GM12878 (cell line): Measurements from ENCODE around the gene ESRP2. TPM values are rescaled to one million over a fixed set of nuclear protein-coding genes. Genes with fewer than 3 reads are reported as not detected.

Source experiments
- ATAC-seq: fragments of 200-7000 bp; cut with Tn5 transposase; 3 replicates; pipeline ENCODE4 v1.9.1; 2020; ENCODE audit warnings: mild to moderate bottlenecking, moderate library complexity
- BruUV-seq: library from RNA; stranded (reverse); fragments of 400-500 nt; replicated peaks from 2 replicates; lab custom pipeline; 2021; lab: Mats Ljungman, UMichigan
- CTCF ChIA-PET: fragments of 300-600 bp; sonication (Branson Sonifier 250); formaldehyde crosslinking; extraction: SDS; loops from one replicate; lab custom pipeline; 2021; ENCODE audit warnings: inconsistent platforms; lab: Yijun Ruan, JAX
- POLR2A ChIA-PET: fragments of 350-600 bp; formaldehyde crosslinking; extraction: SDS; loops from one replicate; lab custom pipeline; 2021; ENCODE audit warnings: inconsistent platforms; lab: Charles Lee
- RAD21 ChIA-PET: fragments of 300-600 bp; sonication (Branson Sonifier 250); formaldehyde crosslinking; loops from one replicate; lab custom pipeline; 2023; ENCODE audit warnings: antibody characterized with exemption; ENCODE audit not compliant: unreplicated experiment; lab: Charles Lee
- SMC1A ChIA-PET: fragments of 300-600 bp; sonication (Branson Sonifier 250); formaldehyde crosslinking; loops from one replicate; lab custom pipeline; 2023; ENCODE audit not compliant: unreplicated experiment, uncharacterized antibody; lab: Charles Lee
- DNase-seq: peaks from one replicate; pipeline ENCODE4 v3.0.0-alpha.2; 2011; ENCODE audit warnings: low read depth, low spot score
- FAIRE-seq: peaks from 3 replicates; lab custom pipeline; 2011; peaks lifted over from hg19 to GRCh38; lab: Jason Lieb, UNC
- H2AFZ ChIP-seq: 2 replicates; pipeline ENCODE4 v1.6.0; 2011; ENCODE audit warnings: low read depth, low read length, control low read depth; ENCODE audit not compliant: control insufficient read depth
- H3K27ac ChIP-seq: 2 replicates; pipeline ENCODE4 v1.5.1; 2011; ENCODE audit warnings: control low read depth; ENCODE audit not compliant: control insufficient read depth, insufficient read depth
- H3K27me3 ChIP-seq, 2 experiments: replicated peaks in 1 of 2; 2 replicates each; pipeline versions ENCODE4 v1.6.0 to v1.6.1; 2011; ENCODE audit warnings: low read length in 1 of 2; ENCODE audit not compliant: control insufficient read depth in 2 of 2, insufficient read depth in 2 of 2
- H3K36me3 ChIP-seq, 2 experiments: 2 replicates each; pipeline ENCODE4 v1.5.1; 2011; ENCODE audit warnings: low read length in 1 of 2; ENCODE audit not compliant: control insufficient read depth in 2 of 2, insufficient read depth in 2 of 2
- H3K4me1 ChIP-seq: 2 replicates; pipeline ENCODE4 v1.6.1; 2011; ENCODE audit warnings: mild to moderate bottlenecking, low read length, moderate library complexity, mixed read lengths; ENCODE audit not compliant: control insufficient read depth, insufficient read depth
- H3K4me2 ChIP-seq: 2 replicates; pipeline ENCODE4 v1.6.0; 2011; ENCODE audit warnings: control low read depth; ENCODE audit not compliant: control insufficient read depth, insufficient read depth
- H3K4me3 ChIP-seq: fragments of 200-600 bp; sonication (generic); 2 replicates; pipeline ENCODE4 v1.5.1; 2016
- H3K79me2 ChIP-seq: 2 replicates; pipeline ENCODE4 v1.6.0; 2011; ENCODE audit warnings: low read length; ENCODE audit not compliant: control insufficient read depth, insufficient read depth
- H3K9ac ChIP-seq: 2 replicates; pipeline ENCODE4 v1.8.0; 2011; ENCODE audit warnings: low read length, control low read depth, mixed read lengths; ENCODE audit not compliant: control insufficient read depth, insufficient read depth
- H3K9me3 ChIP-seq: replicated peaks from 3 replicates; pipeline ENCODE4 v1.5.1; 2011; ENCODE audit warnings: mild to moderate bottlenecking, low read length; ENCODE audit not compliant: control insufficient read depth, insufficient read depth
- H4K20me1 ChIP-seq: 2 replicates; pipeline ENCODE4 v1.6.0; 2011; ENCODE audit not compliant: control insufficient read depth, insufficient read depth
- BHLHE40 ChIP-seq, 2 experiments: fragments of 450-650 bp in 1 of 2; IDR thresholded peaks; 2 replicates each; pipeline ENCODE4 v1.6.1; 2011 to 2017; ENCODE audit warnings: low read depth in 2 of 2, borderline replicate concordance in 1 of 2, improper control_type of control experiment in 1 of 2, low read length in 1 of 2, mild to moderate bottlenecking in 1 of 2
- IRF4 ChIP-seq: IDR thresholded peaks from 2 replicates; pipeline ENCODE4 v1.6.1; 2011; ENCODE audit warnings: low read depth, low read length
- MTA2 ChIP-seq: fragments of 450-650 bp; IDR thresholded peaks from 2 replicates; pipeline ENCODE4 v1.6.1; 2016; ENCODE audit warnings: low read depth, mild to moderate bottlenecking, moderate library complexity
- SREBF2 ChIP-seq: IDR thresholded peaks from 2 replicates; pipeline ENCODE4 v1.6.1; 2012; ENCODE audit warnings: mild to moderate bottlenecking, low read length
- whole genome bisulfite sequencing: methylation state at CpG from one replicate; pipeline ENCODE4 v1.1.6; 2016; ENCODE audit warnings: low lambda C conversion rate; ENCODE audit not compliant: insufficient replicate concordance, insufficient coverage; ENCODE audit errors: missing lambda C conversion rate; 5-methylcytosine and 5-hydroxymethylcytosine counted together
- in situ Hi-C: fragments of 300-500 bp; cut with MboI; formaldehyde crosslinking; loops from 9 replicates; pipeline ENCODE4 v1.14.3; 2018; ENCODE audit warnings: mixed read lengths
- intact Hi-C: fragments of 100-400 bp; cut with micrococcal nuclease; formaldehyde crosslinking; loops from one replicate; pipeline ENCODE4 v1.14.2; 2022; ENCODE audit not compliant: unreplicated experiment
- polyA plus RNA-seq, 11 experiments: library from polyadenylated mRNA; depleted of rRNA in 4 of 11; unstranded in 6 of 11; stranded (reverse) in 5 of 11; fragments of >200 nt; fragmentation: Nextera tagmentation in 4 of 11; fragmentation: Illumina TruSeq in 1 of 11; extraction: Ambion mirVana in 4 of 11; extraction: Trizol in 1 of 11; gene quantifications; 1 replicate in 1 of 11; 2 replicates in 10 of 11; pipeline versions ENCODE4 v1.2.1 to v1.2.3, GENCODE V29; 2011 to 2016; ENCODE audit warnings: inconsistent platforms in 2 of 11, missing spikeins in 2 of 11, low read depth in 1 of 11
- total RNA-seq, 4 experiments: library from RNA; depleted of rRNA in 3 of 4; stranded (reverse); fragments of >200 nt in 3 of 4; fragmentation: Illumina TruSeq in 1 of 4; extraction: Trizol in 1 of 4; gene quantifications; 2 replicates each; pipeline versions ENCODE4 v1.2.1 to v1.2.3, GENCODE V29; 2013 to 2021
- TF ChIP-seq, protein P1 (sequence below): IDR thresholded peaks from 2 replicates; pipeline ENCODE4 v1.6.1; 2012; ENCODE audit warnings: mild to moderate bottlenecking, low read depth, low read length
- TF ChIP-seq, protein P2 (sequence below), 3 experiments: IDR thresholded peaks in 2 of 3; conservative IDR thresholded peaks in 1 of 3; 2 replicates each; pipeline ENCODE4 v1.5.1; 2011; ENCODE audit warnings: low read depth in 3 of 3, low read length in 3 of 3, mild to moderate bottlenecking in 3 of 3, control low read depth in 2 of 3, moderate library complexity in 2 of 3, inconsistent platforms in 1 of 3, mixed read lengths in 1 of 3; ENCODE audit not compliant: control insufficient read depth in 2 of 3, insufficient read depth in 1 of 3; ENCODE audit errors: extremely low read depth in 1 of 3
- TF ChIP-seq, protein P3 (sequence below): fragments of 450-650 bp; IDR thresholded peaks from 2 replicates; pipeline ENCODE4 v1.6.1; 2016; ENCODE audit warnings: mild to moderate bottlenecking, moderate library complexity, borderline replicate concordance

The ESRP2 gene
- total and polyA plus RNA-seq, 10 of the 15 experiments (the other 5 are each of a cell fraction or from before 2014, with no cell fraction given), result 0.04 to 0.64 (median 0.08) TPM; not detected in 3

DNA sequence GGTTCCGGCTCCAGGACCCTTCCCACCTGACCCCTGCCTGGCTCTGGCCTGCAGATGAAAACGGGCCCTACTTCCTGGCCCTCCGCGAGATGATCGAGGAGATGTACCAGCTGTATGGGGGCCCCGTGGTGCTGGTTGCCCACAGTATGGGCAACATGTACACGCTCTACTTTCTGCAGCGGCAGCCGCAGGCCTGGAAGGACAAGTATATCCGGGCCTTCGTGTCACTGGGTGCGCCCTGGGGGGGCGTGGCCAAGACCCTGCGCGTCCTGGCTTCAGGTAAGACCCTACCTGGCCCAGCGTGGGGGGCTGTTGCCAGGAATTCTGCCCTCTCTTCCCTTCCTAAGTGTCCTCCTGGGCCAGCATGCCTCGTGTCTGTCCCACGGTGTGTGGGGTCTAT lies 19.8 kb upstream of the ESRP2 start:
- no peak for DNase-seq
- H3K9ac ChIP-seq, result no peak overlapping the region
- H3K4me3 ChIP-seq, result no peak overlapping the region
- H3K9me3 ChIP-seq, result no peaks in the 10 kb centered on the region
- no peaks in the 10 kb centered on the region for H4K20me1 ChIP-seq
- RAD21 ChIA-PET, result no interaction called here
- peaks cover 17% of the 10 kb centered on the region for H3K4me1 ChIP-seq
- H3K4me2 ChIP-seq, result no peak overlapping the region
- SMC1A ChIA-PET, result interaction anchor here (1.4 kb wide), 1 partner anchor 64 kb away, joined by 3 read pairs; no protein-coding TSS in a partner anchor
- intact Hi-C loops, result no loop called here
- no peaks in the 10 kb centered on the region for H3K27me3 ChIP-seq
- no peak overlapping the region for H2AFZ ChIP-seq
- POLR2A ChIA-PET, result no interaction called here
- H3K79me2 ChIP-seq, result no peaks in the 10 kb centered on the region
- no TSS peak for BruUV-seq
- TF ChIP-seq SREBF2 (no peak), MTA2 (no peak), BHLHE40 (IDR thresholded peaks at IDR 0.05; ENCODE audit: borderline replicate concordance in 1 of 2, low read depth in 2 of 2, low read length in 1 of 2) (no peak), IRF4 (no peak)
- TF ChIP-seq, protein P1, sequence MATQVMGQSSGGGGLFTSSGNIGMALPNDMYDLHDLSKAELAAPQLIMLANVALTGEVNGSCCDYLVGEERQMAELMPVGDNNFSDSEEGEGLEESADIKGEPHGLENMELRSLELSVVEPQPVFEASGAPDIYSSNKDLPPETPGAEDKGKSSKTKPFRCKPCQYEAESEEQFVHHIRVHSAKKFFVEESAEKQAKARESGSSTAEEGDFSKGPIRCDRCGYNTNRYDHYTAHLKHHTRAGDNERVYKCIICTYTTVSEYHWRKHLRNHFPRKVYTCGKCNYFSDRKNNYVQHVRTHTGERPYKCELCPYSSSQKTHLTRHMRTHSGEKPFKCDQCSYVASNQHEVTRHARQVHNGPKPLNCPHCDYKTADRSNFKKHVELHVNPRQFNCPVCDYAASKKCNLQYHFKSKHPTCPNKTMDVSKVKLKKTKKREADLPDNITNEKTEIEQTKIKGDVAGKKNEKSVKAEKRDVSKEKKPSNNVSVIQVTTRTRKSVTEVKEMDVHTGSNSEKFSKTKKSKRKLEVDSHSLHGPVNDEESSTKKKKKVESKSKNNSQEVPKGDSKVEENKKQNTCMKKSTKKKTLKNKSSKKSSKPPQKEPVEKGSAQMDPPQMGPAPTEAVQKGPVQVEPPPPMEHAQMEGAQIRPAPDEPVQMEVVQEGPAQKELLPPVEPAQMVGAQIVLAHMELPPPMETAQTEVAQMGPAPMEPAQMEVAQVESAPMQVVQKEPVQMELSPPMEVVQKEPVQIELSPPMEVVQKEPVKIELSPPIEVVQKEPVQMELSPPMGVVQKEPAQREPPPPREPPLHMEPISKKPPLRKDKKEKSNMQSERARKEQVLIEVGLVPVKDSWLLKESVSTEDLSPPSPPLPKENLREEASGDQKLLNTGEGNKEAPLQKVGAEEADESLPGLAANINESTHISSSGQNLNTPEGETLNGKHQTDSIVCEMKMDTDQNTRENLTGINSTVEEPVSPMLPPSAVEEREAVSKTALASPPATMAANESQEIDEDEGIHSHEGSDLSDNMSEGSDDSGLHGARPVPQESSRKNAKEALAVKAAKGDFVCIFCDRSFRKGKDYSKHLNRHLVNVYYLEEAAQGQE, result no peak
- TF ChIP-seq, protein P2, sequence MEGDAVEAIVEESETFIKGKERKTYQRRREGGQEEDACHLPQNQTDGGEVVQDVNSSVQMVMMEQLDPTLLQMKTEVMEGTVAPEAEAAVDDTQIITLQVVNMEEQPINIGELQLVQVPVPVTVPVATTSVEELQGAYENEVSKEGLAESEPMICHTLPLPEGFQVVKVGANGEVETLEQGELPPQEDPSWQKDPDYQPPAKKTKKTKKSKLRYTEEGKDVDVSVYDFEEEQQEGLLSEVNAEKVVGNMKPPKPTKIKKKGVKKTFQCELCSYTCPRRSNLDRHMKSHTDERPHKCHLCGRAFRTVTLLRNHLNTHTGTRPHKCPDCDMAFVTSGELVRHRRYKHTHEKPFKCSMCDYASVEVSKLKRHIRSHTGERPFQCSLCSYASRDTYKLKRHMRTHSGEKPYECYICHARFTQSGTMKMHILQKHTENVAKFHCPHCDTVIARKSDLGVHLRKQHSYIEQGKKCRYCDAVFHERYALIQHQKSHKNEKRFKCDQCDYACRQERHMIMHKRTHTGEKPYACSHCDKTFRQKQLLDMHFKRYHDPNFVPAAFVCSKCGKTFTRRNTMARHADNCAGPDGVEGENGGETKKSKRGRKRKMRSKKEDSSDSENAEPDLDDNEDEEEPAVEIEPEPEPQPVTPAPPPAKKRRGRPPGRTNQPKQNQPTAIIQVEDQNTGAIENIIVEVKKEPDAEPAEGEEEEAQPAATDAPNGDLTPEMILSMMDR (IDR thresholded peaks at IDR 0.05 in 2 of 3, conservative IDR thresholded peaks at IDR 0.05 in 1 of 3; ENCODE audit: control insufficient read depth in 2 of 3, extremely low read depth in 1 of 3, insufficient read depth in 1 of 3, low read depth in 3 of 3, low read length in 3 of 3), result no peak
- TF ChIP-seq, protein P3, sequence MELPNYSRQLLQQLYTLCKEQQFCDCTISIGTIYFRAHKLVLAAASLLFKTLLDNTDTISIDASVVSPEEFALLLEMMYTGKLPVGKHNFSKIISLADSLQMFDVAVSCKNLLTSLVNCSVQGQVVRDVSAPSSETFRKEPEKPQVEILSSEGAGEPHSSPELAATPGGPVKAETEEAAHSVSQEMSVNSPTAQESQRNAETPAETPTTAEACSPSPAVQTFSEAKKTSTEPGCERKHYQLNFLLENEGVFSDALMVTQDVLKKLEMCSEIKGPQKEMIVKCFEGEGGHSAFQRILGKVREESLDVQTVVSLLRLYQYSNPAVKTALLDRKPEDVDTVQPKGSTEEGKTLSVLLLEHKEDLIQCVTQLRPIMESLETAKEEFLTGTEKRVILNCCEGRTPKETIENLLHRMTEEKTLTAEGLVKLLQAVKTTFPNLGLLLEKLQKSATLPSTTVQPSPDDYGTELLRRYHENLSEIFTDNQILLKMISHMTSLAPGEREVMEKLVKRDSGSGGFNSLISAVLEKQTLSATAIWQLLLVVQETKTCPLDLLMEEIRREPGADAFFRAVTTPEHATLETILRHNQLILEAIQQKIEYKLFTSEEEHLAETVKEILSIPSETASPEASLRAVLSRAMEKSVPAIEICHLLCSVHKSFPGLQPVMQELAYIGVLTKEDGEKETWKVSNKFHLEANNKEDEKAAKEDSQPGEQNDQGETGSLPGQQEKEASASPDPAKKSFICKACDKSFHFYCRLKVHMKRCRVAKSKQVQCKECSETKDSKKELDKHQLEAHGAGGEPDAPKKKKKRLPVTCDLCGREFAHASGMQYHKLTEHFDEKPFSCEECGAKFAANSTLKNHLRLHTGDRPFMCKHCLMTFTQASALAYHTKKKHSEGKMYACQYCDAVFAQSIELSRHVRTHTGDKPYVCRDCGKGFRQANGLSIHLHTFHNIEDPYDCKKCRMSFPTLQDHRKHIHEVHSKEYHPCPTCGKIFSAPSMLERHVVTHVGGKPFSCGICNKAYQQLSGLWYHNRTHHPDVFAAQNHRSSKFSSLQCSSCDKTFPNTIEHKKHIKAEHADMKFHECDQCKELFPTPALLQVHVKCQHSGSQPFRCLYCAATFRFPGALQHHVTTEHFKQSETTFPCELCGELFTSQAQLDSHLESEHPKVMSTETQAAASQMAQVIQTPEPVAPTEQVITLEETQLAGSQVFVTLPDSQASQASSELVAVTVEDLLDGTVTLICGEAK, result no peak
- CTCF ChIA-PET, result interaction anchor here (1.2 kb wide), 1 partner anchor 8 kb away, joined by 4 read pairs; no protein-coding TSS in a partner anchor
- WGBS, result 94% methylated on average over 18 of the region's 18 CpGs
- no peak overlapping the region for H3K27ac ChIP-seq
- in situ Hi-C loops, result loop anchor here (5.0 kb wide), 1 partner anchor 72 kb away; no protein-coding TSS in a partner anchor
- ATAC-seq, result no peak
- H3K36me3 ChIP-seq, result peaks cover 3 to 7% of the 10 kb centered on the region in 2 experiments; a peak in 3 of 4 replicates
- no peak for FAIRE-seq
